Mucosa of rectum (tissue), 2 donors: ENCODE data around the gene OBP2A.

Experiments used
- H3K27ac ChIP-seq, 2 donors: one replicate each; pipeline ENCODE4 v1.7.0; 2013; ENCODE audit warnings: inconsistent platforms in 2 of 2, low read depth in 2 of 2, low read length in 2 of 2
- H3K27me3 ChIP-seq, 2 donors: one replicate each; pipeline ENCODE4 v1.7.0; 2013; ENCODE audit warnings: low read length in 2 of 2; ENCODE audit not compliant: control insufficient read depth in 2 of 2, insufficient read depth in 2 of 2
- H3K36me3 ChIP-seq, 2 donors: one replicate each; pipeline ENCODE4 v1.7.0; 2013; ENCODE audit warnings: low read length in 2 of 2; ENCODE audit not compliant: control insufficient read depth in 2 of 2, insufficient read depth in 2 of 2
- H3K4me1 ChIP-seq, 2 donors: one replicate each; pipeline ENCODE4 v1.7.0; 2013; ENCODE audit warnings: low read length in 2 of 2, mild to moderate bottlenecking in 1 of 2; ENCODE audit not compliant: control insufficient read depth in 2 of 2, insufficient read depth in 2 of 2
- H3K4me3 ChIP-seq, 2 donors: one replicate each; pipeline ENCODE4 v1.7.0; 2013; ENCODE audit warnings: low read length in 2 of 2
- H3K9ac ChIP-seq, 2 donors: one replicate each; pipeline ENCODE4 v1.7.0; 2013; ENCODE audit warnings: low read length in 2 of 2, low read depth in 1 of 2, mild to moderate bottlenecking in 1 of 2
- H3K9me3 ChIP-seq, 2 donors: one replicate each; pipeline ENCODE4 v1.7.0; 2013; ENCODE audit warnings: low read length in 2 of 2; ENCODE audit not compliant: control insufficient read depth in 2 of 2
- donor health status: healthy.
- donor health status: Normal muscosa, but diverticular disease.

Gene OBP2A

DNA sequence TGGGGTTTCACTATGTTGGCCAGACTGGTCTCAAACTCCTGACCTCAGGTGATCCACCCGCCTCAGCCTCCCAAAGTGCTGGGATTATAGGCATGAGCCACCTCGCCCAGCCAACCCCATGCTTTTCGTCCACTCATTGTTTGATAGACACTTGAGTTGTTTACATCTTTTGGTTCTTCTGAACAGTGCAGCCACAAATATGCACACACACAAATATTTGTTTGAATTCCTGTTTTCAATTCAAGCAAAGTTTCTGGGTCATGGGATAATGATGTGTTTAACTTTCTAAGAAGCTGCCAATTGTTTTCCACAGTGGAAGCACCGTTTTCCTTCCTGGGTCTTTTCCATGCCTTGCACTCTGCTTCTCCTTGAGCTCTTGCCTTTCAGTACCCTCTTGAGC lies 8.8 kb downstream of the OBP2A start:
- Histone ChIP-seq H3K27me3 (no peaks in the 10 kb centered on the region), H3K27ac (no peak overlapping the region), H3K9ac (no peak overlapping the region), H3K4me1 (no peaks in the 10 kb centered on the region), H3K9me3 (no peaks in the 10 kb centered on the region), H3K4me3 (no peak overlapping the region), H3K36me3 (no peaks in the 10 kb centered on the region)

DNA sequence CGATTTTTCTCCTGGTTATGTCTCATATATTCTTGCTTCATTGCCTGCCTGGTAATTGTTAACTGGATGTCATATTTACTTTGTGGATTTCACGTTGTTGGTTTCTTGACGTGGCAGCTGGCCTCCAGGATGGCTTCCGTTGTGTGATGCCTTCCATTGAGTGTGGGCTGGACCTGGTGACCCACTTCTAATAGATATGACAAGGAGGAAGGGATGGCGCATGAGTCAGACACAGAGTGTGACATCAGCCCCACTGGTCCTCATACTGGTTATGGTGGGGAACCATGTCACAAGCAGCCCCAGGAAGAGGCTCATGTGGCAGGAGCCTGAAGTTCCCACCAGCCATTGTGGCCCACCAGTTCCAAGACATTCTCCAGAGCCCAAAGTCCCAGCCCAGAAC lies 9.3 kb downstream of the OBP2A start:
- Histone ChIP-seq H3K9me3 (no peaks in the 10 kb centered on the region), H3K4me1 (no peaks in the 10 kb centered on the region), H3K36me3 (no peaks in the 10 kb centered on the region), H3K27ac (no peak overlapping the region), H3K27me3 (no peaks in the 10 kb centered on the region), H3K4me3 (no peak overlapping the region), H3K9ac (no peak overlapping the region)

DNA sequence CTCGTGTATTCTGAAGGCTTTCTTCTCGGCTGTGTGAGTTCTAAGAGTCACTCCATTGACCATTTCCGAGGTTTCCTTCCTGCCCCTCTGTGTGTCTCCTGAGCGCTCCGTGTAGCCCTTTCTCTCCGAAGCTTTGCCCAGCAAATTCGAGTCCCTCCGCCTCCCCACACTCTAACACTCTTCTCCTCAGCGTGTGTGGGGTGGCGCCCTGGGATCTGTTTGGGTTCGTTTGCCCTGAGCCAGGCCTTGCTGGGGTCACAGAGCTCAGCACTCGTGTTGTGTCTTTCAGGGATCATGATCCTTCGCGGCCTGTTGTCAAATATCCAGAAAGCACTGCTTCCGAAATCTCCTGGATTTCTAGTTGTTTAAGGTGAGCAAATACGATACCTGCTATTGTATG lies 10.0 kb downstream of the OBP2A start:
- Histone ChIP-seq H3K4me3 (no peak overlapping the region), H3K27ac (no peak overlapping the region), H3K9ac (no peak overlapping the region), H3K36me3 (no peaks in the 10 kb centered on the region), H3K9me3 (no peaks in the 10 kb centered on the region), H3K4me1 (no peaks in the 10 kb centered on the region), H3K27me3 (no peaks in the 10 kb centered on the region)

DNA sequence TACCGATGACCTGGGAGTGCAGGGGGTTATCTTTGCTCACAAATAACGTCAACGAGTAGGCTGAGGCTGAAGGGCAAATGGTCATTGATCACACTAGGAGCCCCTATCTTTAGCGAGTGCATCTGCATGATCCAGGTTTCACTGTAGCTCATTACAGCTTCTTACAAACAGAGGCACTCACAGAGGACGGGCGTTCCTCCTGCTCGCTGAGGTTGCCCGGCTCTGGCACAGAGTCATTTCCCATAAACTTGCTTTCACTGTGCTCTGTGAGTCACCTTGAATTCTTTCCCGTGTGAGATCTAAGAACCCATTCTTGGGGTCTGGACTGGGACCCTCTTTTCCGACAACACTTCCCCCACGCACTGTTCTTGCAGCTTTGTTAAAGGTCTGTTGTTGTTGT lies 13.7 kb downstream of the OBP2A start:
- no peak overlapping the region for H3K9ac ChIP-seq
- no peaks in the 10 kb centered on the region for H3K4me1 ChIP-seq
- no peak overlapping the region for H3K27ac ChIP-seq
- no peak overlapping the region for H3K4me3 ChIP-seq
- no peaks in the 10 kb centered on the region for H3K9me3 ChIP-seq
- H3K36me3 ChIP-seq, result no peaks in the 10 kb centered on the region
- no peaks in the 10 kb centered on the region for H3K27me3 ChIP-seq

DNA sequence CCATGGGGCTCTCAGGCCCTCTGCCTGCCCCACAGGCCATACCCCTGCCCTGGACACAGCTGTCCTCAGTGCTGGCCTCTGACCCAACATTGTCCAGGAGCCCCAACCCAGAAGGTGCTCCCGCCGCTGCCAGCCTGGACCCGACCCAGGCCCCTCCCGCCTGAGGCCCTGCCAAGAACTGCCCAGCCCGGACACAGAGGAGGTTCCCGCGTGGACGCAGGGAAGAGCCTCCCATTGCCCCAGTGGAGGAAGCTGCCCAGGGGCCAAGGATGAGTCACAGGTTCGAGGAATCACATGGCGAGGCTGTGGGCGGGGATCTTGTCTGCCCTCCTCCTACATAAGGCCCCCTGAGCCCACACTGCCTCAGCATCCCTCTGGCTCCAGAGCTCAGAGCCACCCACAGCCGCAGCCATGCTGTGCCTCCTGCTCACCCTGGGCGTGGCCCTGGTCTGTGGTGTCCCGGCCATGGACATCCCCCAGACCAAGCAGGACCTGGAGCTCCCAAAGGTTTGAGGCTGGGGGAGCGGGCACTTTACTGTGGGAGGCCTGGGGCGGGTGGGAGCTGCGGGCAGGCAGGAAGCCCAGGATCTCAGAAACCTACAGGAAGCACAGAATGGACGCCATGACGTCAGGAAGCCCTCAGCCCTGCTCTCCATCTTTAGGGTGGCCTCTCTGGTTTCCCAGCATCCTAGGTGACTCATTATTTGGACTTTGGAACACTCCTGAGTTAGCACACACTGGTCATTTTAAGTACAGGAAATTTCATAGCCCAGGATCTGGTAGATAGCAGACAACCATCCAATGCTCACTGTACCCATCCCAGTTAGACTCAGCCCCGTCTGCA lies 15.7 kb downstream of the OBP2A start, which contains the start of gene PAEP:
PAEP (plus strand) TSS at position 366 of the 844 bp plus-strand sequence.
- Histone ChIP-seq H3K4me3 (no peak within 1 kb of the TSS), H3K36me3 (no peaks in the 10 kb centered on the region), H3K9ac (no peak within 1 kb of the TSS), H3K9me3 (no peaks in the 10 kb centered on the region), H3K27me3 (no peaks in the 10 kb centered on the region), H3K27ac (no peak within 1 kb of the TSS), H3K4me1 (no peaks in the 10 kb centered on the region)

DNA sequence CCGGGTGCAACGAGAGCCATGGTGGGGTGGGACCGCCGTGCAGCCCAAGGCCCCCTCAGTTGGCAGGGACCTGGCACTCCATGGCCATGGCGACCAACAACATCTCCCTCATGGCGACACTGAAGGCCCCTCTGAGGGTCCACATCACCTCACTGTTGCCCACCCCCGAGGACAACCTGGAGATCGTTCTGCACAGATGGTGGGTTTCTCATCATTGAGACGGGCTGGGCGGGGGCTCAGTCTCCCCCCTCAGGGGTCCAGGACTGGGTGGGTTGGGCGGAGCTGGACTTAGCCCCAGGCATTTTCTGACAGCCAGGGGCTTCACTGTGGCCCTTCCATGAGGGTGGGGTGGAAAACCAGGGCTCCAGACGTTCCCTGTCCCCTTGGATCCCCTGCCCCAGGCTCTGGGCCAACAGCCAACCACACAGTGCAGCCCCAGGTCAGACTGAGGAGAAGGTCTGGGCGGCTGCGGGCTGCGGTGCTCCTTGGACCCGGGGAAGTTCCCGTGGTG lies 16.4 kb downstream of the OBP2A start:
- H3K36me3 ChIP-seq, result no peaks in the 10 kb centered on the region
- no peak overlapping the region for H3K9ac ChIP-seq
- H3K9me3 ChIP-seq, result no peaks in the 10 kb centered on the region
- H3K4me3 ChIP-seq, result no peak overlapping the region
- no peak overlapping the region for H3K27ac ChIP-seq
- H3K4me1 ChIP-seq, result no peaks in the 10 kb centered on the region
- H3K27me3 ChIP-seq, result no peaks in the 10 kb centered on the region

DNA sequence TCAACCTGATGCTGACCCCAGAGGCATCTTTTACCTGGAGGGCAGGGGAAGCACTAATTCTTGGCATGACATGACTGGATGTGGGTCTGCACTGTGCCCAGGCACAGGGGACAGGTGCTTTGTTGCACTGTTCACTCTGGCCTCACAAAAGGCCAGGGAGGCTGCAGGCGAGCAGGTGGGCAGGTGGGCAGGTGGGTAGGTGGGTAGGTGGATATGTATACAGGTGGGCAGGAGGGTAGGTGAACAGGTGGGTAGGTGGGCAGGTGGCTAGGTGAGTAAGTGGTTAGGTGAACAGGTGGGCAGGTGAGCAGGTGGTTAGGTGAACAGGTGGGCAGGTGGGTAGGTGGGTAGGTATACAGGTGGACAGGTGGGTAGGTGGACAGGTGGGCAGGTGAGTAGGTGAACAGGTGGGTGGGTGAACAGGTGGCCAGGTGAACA lies 17.1 kb downstream of the OBP2A start:
- no peaks in the 10 kb centered on the region for H3K36me3 ChIP-seq

DNA sequence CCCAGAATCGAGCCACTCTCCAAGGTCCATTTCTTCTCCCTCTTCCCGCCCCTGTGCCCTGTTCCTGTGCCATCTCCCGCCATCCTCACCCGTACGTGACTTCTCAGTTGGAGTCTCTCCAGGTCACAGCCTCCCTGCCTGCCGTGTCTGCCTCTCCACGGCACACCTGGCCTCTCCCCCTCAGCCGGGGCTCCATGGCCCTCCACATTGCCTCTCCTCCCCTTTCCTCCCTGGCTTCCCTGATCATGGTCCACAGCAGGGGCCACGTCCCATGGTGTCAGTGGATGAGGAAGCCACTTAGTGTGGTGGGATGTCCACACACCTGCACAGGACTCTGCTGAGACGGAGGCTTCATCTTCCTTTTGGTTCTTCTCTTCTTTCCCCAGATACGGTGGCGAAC lies 17.9 kb downstream of the OBP2A start:
- no peaks in the 10 kb centered on the region for H3K36me3 ChIP-seq

More for the DNA sequence above, 17.1 kb downstream of the OBP2A start:
- Histone ChIP-seq H3K4me1 (no peaks in the 10 kb centered on the region), H3K9me3 (no peaks in the 10 kb centered on the region), H3K9ac (no peak overlapping the region), H3K4me3 (no peak overlapping the region), H3K27ac (no peak overlapping the region), H3K27me3 (no peaks in the 10 kb centered on the region)

DNA sequence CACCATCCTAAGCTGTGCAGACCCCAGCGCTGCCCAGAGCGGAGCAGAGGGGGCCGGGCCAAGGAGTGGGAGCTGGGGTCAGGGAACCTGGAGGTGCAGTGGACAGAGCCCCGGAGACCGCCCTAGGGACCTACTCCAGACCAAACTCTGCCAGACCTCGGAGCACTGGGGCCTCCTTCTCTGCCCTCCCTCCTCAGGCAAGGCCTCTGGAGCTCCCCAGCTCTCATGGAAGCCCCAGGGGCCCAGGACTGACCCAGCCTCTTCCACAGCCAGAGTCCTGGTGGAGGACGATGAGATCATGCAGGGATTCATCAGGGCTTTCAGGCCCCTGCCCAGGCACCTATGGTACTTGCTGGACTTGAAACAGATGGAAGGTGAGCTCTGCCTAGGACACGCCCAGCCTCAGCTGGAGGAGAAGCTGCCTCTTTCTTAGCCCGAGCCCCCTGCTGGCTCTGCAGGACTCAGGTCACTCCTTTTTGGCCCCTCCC lies 19.3 kb downstream of the OBP2A start:
- Histone ChIP-seq H3K4me1 (no peaks in the 10 kb centered on the region), H3K27ac (no peak overlapping the region), H3K27me3 (no peaks in the 10 kb centered on the region), H3K4me3 (no peak overlapping the region), H3K9ac (no peak overlapping the region), H3K9me3 (no peaks in the 10 kb centered on the region), H3K36me3 (no peaks in the 10 kb centered on the region)

More for the DNA sequence above, 17.9 kb downstream of the OBP2A start:
- H3K27me3 ChIP-seq, result no peaks in the 10 kb centered on the region
- H3K4me1 ChIP-seq, result no peaks in the 10 kb centered on the region
- no peaks in the 10 kb centered on the region for H3K9me3 ChIP-seq
- no peak overlapping the region for H3K9ac ChIP-seq
- no peak overlapping the region for H3K27ac ChIP-seq
- no peak overlapping the region for H3K4me3 ChIP-seq

DNA sequence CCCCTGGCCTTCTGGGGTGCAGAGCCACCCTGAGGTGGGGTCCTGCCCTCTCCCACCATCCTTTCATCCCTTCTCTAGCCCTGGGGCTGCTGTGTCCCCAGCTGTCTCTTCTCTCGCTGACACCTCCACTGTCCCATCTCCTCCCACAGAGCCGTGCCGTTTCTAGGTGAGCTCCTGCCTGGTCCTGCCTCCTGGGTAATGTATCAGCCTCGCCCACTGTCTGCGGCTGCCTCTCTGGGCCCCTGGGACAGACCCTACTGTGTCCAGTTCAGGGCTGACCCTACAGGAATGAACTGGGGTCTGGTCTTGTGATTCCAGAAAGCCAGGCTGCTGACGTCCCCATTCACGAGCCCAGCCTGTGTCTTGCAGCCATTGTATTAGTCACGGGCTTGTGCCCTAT lies 19.7 kb downstream of the OBP2A start:
- H3K9ac ChIP-seq, result no peak overlapping the region
- H3K36me3 ChIP-seq, result no peaks in the 10 kb centered on the region
- H3K27ac ChIP-seq, result no peak overlapping the region
- H3K4me1 ChIP-seq, result no peaks in the 10 kb centered on the region
- no peak overlapping the region for H3K4me3 ChIP-seq
- no peaks in the 10 kb centered on the region for H3K9me3 ChIP-seq
- H3K27me3 ChIP-seq, result no peaks in the 10 kb centered on the region
